HCT116 (cell line): ENCODE data around the gene LRRC2. TPM values are rescaled to one million over a fixed set of nuclear protein-coding genes. Genes with fewer than 3 reads are reported as not detected.
A peak's percentile ranks its signal among the peaks of the same experiment; 100 is the strongest.

ENCODE experiments used
- ATAC-seq: fragments of 200-7000 bp; cut with Tn5 transposase; 2 replicates; pipeline ENCODE4 v1.9.1; 2020; ENCODE audit warnings: mild to moderate bottlenecking, moderate library complexity
- BruUV-seq: library from RNA; stranded (reverse); fragments of 400-500 nt; replicated peaks from 2 replicates; lab custom pipeline; 2021; lab: Mats Ljungman, UMichigan
- CTCF ChIA-PET: fragments of 300-600 bp; sonication (Branson Sonifier 250); formaldehyde crosslinking; loops from one replicate; lab custom pipeline; 2021; ENCODE audit warnings: antibody characterized with exemption; lab: Charles Lee
- POLR2A ChIA-PET: fragments of 300-600, 350-600 bp; sonication (Branson Sonifier 250); formaldehyde crosslinking; loops from one replicate; lab custom pipeline; 2021; ENCODE audit warnings: antibody characterized with exemption; lab: Charles Lee
- RAD21 ChIA-PET, 2 experiments: fragments of 300-600 bp; sonication (Branson Sonifier 250); formaldehyde crosslinking; loops; one replicate each; lab custom pipeline; 2023; ENCODE audit warnings: low total read pairs in 2 of 2; ENCODE audit not compliant: uncharacterized antibody in 2 of 2, unreplicated experiment in 2 of 2, low non-redundant PET in 1 of 2; lab: Charles Lee
- DNase-seq: peaks from one replicate; pipeline ENCODE4 v3.0.0-alpha.2; 2010; ENCODE audit warnings: low read depth, low spot score
- H2AFZ ChIP-seq: fragments of 200-600 bp; shearing (Covaris generic), sonication (generic); 2 replicates; pipeline ENCODE4 v1.6.1; 2017; ENCODE audit warnings: low read depth, mixed run types, mixed read lengths, antibody characterized with exemption, low read length; ENCODE audit not compliant: poor library complexity, severe bottlenecking
- H3K27ac ChIP-seq: 2 replicates; pipeline ENCODE4 v1.5.1; 2012; ENCODE audit warnings: low read depth, low read length
- H3K27me3 ChIP-seq: fragments of 200-600 bp; sonication (generic); 2 replicates; pipeline ENCODE4 v1.6.1; 2016; ENCODE audit warnings: mixed run types, low read length, mixed read lengths; ENCODE audit not compliant: insufficient read depth
- H3K36me3 ChIP-seq, 2 experiments: fragments of 200-500 bp in 1 of 2; fragments of 200-600 bp in 1 of 2; sonication (Bioruptor generic) in 1 of 2; sonication (generic) in 1 of 2; 2 replicates each; pipeline versions ENCODE4 v1.5.1 to v1.6.1; 2014 to 2016; ENCODE audit warnings: low read length in 2 of 2, inconsistent platforms in 1 of 2, mixed read lengths in 1 of 2, mixed run types in 1 of 2; ENCODE audit not compliant: insufficient read depth in 2 of 2, control insufficient read depth in 1 of 2
- H3K4me1 ChIP-seq, 2 experiments: fragments of 200-600 bp in 1 of 2; sonication (generic) in 1 of 2; 2 replicates each; pipeline versions ENCODE4 v1.5.1 to v1.6.1; 2012 to 2017; ENCODE audit warnings: low read length in 2 of 2, inconsistent platforms in 1 of 2, mild to moderate bottlenecking in 1 of 2, mixed read lengths in 1 of 2, mixed run types in 1 of 2, moderate library complexity in 1 of 2; ENCODE audit not compliant: insufficient read depth in 2 of 2, control insufficient read depth in 1 of 2
- H3K4me2 ChIP-seq: fragments of 200-600 bp; sonication (generic); 2 replicates; pipeline ENCODE4 v1.6.1; 2017; ENCODE audit warnings: mixed run types, low read length, mixed read lengths
- H3K4me3 ChIP-seq, 2 experiments: fragments of 200-600 bp in 1 of 2; sonication (generic) in 1 of 2; replicated peaks in 1 of 2; 2 replicates each; pipeline ENCODE4 v1.5.1; 2011 to 2016; ENCODE audit warnings: low read length in 2 of 2, control low read depth in 1 of 2, low read depth in 1 of 2, mild to moderate bottlenecking in 1 of 2, mixed read lengths in 1 of 2, mixed run types in 1 of 2
- H3K79me2 ChIP-seq: fragments of 200-600 bp; sonication (generic); 2 replicates; pipeline ENCODE4 v1.6.1; 2017; ENCODE audit warnings: mild to moderate bottlenecking, mixed run types, low read length, moderate library complexity, mixed read lengths; ENCODE audit not compliant: insufficient read depth
- H3K9ac ChIP-seq: fragments of 200-600 bp; sonication (generic); 2 replicates; pipeline ENCODE4 v1.6.1; 2016; ENCODE audit warnings: low read length, mixed read lengths
- H3K9me2 ChIP-seq: fragments of 200-600 bp; sonication (generic), shearing (Covaris generic); 2 replicates; pipeline ENCODE4 v1.6.1; 2017; ENCODE audit warnings: mixed run types, mild to moderate bottlenecking, moderate library complexity; ENCODE audit not compliant: insufficient read depth
- H3K9me3 ChIP-seq, 2 experiments: fragments of 200-500 bp in 1 of 2; fragments of 200-600 bp in 1 of 2; sonication (Bioruptor generic) in 1 of 2; sonication (generic) in 1 of 2; 2 replicates each; pipeline ENCODE4 v1.6.1; 2014 to 2017; ENCODE audit warnings: low read length in 2 of 2, mixed read lengths in 2 of 2, inconsistent platforms in 1 of 2, low read depth in 1 of 2, mild to moderate bottlenecking in 1 of 2, mixed run types in 1 of 2, moderate library complexity in 1 of 2; ENCODE audit not compliant: control insufficient read depth in 1 of 2, insufficient read depth in 1 of 2
- H4K20me1 ChIP-seq: fragments of 200-600 bp; sonication (generic), shearing (Covaris generic); 2 replicates; pipeline ENCODE4 v1.6.1; 2017; ENCODE audit warnings: mixed run types, mild to moderate bottlenecking, moderate library complexity; ENCODE audit not compliant: insufficient read depth
- ATF3 ChIP-seq: IDR thresholded peaks from 2 replicates; pipeline ENCODE4 v1.6.1; 2012
- CBX3 ChIP-seq: IDR thresholded peaks from 2 replicates; pipeline ENCODE4 v1.6.1; 2012; ENCODE audit warnings: low read depth
- CEBPB ChIP-seq: IDR thresholded peaks from 2 replicates; pipeline ENCODE4 v1.6.1; 2012; ENCODE audit warnings: low read depth
- CTCF ChIP-seq, 3 experiments: fragments of 200-600 bp in 1 of 3; sonication (generic) in 1 of 3; IDR thresholded peaks in 2 of 3; conservative IDR thresholded peaks in 1 of 3; 2 replicates each; pipeline ENCODE4 v1.5.1; 2012 to 2017; ENCODE audit warnings: low read depth in 2 of 3, low read length in 2 of 3, antibody characterized with exemption in 1 of 3, borderline replicate concordance in 1 of 3, control low read depth in 1 of 3, mild to moderate bottlenecking in 1 of 3, mixed read lengths in 1 of 3, mixed run types in 1 of 3, moderate library complexity in 1 of 3; ENCODE audit not compliant: insufficient read depth in 1 of 3
- EGR1 ChIP-seq: IDR thresholded peaks from 2 replicates; pipeline ENCODE4 v1.6.1; 2012; ENCODE audit warnings: low read depth
- EZH2 ChIP-seq: fragments of 200-600 bp; sonication (generic); IDR thresholded peaks from 2 replicates; pipeline ENCODE4 v1.6.1; 2017; ENCODE audit warnings: antibody characterized with exemption, mixed run types
- EZH2phosphoT487 ChIP-seq: fragments of 200-600 bp; IDR thresholded peaks from 2 replicates; pipeline ENCODE4 v1.6.1; 2018; ENCODE audit warnings: antibody characterized with exemption, borderline replicate concordance
- FOSL1 ChIP-seq: IDR thresholded peaks from 2 replicates; pipeline ENCODE4 v1.6.1; 2012; ENCODE audit warnings: low read depth
- JUND ChIP-seq: IDR thresholded peaks from 2 replicates; pipeline ENCODE4 v1.6.1; 2012
- MAX ChIP-seq: IDR thresholded peaks from 2 replicates; pipeline ENCODE4 v1.6.1; 2012
- POLR2A ChIP-seq: IDR thresholded peaks from 2 replicates; pipeline ENCODE4 v1.7.0; 2011; ENCODE audit warnings: borderline replicate concordance; ENCODE audit not compliant: insufficient read depth, insufficient read length; ENCODE audit errors: extremely low read depth
- RAD21 ChIP-seq: IDR thresholded peaks from 2 replicates; pipeline ENCODE4 v1.6.1; 2012; ENCODE audit warnings: low read depth, mild to moderate bottlenecking
- SP1 ChIP-seq: IDR thresholded peaks from 2 replicates; pipeline ENCODE4 v1.6.1; 2012; ENCODE audit warnings: low read depth
- SRF ChIP-seq: IDR thresholded peaks from 2 replicates; pipeline ENCODE4 v1.6.1; 2012; ENCODE audit warnings: low read depth
- TCF7L2 ChIP-seq: IDR thresholded peaks from 2 replicates; pipeline ENCODE4 v1.7.0; 2011; ENCODE audit warnings: borderline replicate concordance, inconsistent platforms; ENCODE audit not compliant: insufficient read depth, insufficient read length; ENCODE audit errors: extremely low read depth
- ZFX ChIP-seq: fragments of 450-650 bp; IDR thresholded peaks from 2 replicates; pipeline ENCODE4 v1.6.1; 2017
- intact Hi-C: fragments of 100-400 bp; cut with micrococcal nuclease; formaldehyde crosslinking; loops from 2 replicates; pipeline ENCODE4 v1.10.0; 2022
- total RNA-seq: library from RNA; stranded (reverse); gene quantifications from one replicate; pipeline ENCODE4 v1.2.1, GENCODE V29; 2021; ENCODE audit not compliant: unreplicated experiment

The LRRC2 gene
- total RNA-seq, 1 experiment from 2014 or later = not detected

- H3K27ac ChIP-seq = peak overlapping the region; percentile 35
- H4K20me1 ChIP-seq = no peaks in the 10 kb centered on the region
- ChIA-PET CTCF (interaction anchor here (1.2 to 1.6 kb wide), 3 partner anchors 20 to 67 kb away, joined by 4 to 6 read pairs (median 4); no protein-coding TSS in a partner anchor), POLR2A (interaction anchor here (1.1 kb wide), 1 partner anchor 41 kb away, joined by 3 read pairs; no protein-coding TSS in a partner anchor), RAD21 (no interaction called here)
- H3K9me2 ChIP-seq = no peaks in the 10 kb centered on the region
- no peaks in the 10 kb centered on the region for H3K27me3 ChIP-seq
- H3K4me2 ChIP-seq = peak overlapping the region; percentile 65
- peaks cover 20 to 31% of the 10 kb centered on the region in 2 experiments for H3K4me1 ChIP-seq
- H3K9ac ChIP-seq = peak overlapping the region; percentile 12; the same call in 1 of the 2 replicates
- DNase-seq (peak; percentile 82), ATAC-seq (peak; percentile 86)
- no TSS peak for BruUV-seq
- no peaks in the 10 kb centered on the region for H3K79me2 ChIP-seq
- H3K4me3 ChIP-seq = peak overlapping the region in 1 of 2 experiments; percentile 30; a peak in 2 of 4 replicates
- H3K36me3 ChIP-seq = no peaks in the 10 kb centered on the region
- 0 out of 2 replicates have a peak, but pooled peaks have one; percentile 34 for TF ChIP-seq SRF
- peak; percentile 81 for TF ChIP-seq CBX3
- TF ChIP-seq ATF3 = no peak
- TF ChIP-seq MAX = peak; percentile 88
- TF ChIP-seq CTCF (IDR thresholded peaks at IDR 0.05 in 2 of 3, conservative IDR thresholded peaks at IDR 0.05 in 1 of 3; ENCODE audit: borderline replicate concordance in 1 of 3, insufficient read depth in 1 of 3, low read depth in 2 of 3, low read length in 2 of 3) = no peak
- no peak for TF ChIP-seq POLR2A
- peak; percentile 58; the same call in 1 of the 2 replicates for TF ChIP-seq CEBPB
- TF ChIP-seq TCF7L2 = no peak
- TF ChIP-seq EZH2phosphoT487 = no peak
- TF ChIP-seq SP1 = peak; percentile 72
- TF ChIP-seq JUND = peak; percentile 90
- no peak for TF ChIP-seq ZFX
- TF ChIP-seq EZH2 = no peak
- TF ChIP-seq FOSL1 = peak; percentile 91
- 0 out of 2 replicates have a peak, but pooled peaks have one; percentile 16 for TF ChIP-seq RAD21
- TF ChIP-seq EGR1 = 0 out of 2 replicates have a peak, but pooled peaks have one; percentile 18
- intact Hi-C loops = no loop called here
- peak overlapping the region; percentile 91 for H2AFZ ChIP-seq
- no peaks in the 10 kb centered on the region for H3K9me3 ChIP-seq
Observed at GRCh38 chr3:46517016-46517783, 48.9 kb downstream of the LRRC2 start.
